ENCODE results near the gene GOSR1. TPM values are rescaled to one million over a fixed set of nuclear protein-coding genes. Genes with fewer than 3 reads are reported as not detected.
"Not testable (repeated sequence)": the region's sequence is repeated elsewhere in the genome, so short reads cannot be mapped to it uniquely, and the experiment has no call there.

GOSR1 gene
- total RNA-seq, 1 donor from 2014 or later = 47.5 TPM

DNA sequence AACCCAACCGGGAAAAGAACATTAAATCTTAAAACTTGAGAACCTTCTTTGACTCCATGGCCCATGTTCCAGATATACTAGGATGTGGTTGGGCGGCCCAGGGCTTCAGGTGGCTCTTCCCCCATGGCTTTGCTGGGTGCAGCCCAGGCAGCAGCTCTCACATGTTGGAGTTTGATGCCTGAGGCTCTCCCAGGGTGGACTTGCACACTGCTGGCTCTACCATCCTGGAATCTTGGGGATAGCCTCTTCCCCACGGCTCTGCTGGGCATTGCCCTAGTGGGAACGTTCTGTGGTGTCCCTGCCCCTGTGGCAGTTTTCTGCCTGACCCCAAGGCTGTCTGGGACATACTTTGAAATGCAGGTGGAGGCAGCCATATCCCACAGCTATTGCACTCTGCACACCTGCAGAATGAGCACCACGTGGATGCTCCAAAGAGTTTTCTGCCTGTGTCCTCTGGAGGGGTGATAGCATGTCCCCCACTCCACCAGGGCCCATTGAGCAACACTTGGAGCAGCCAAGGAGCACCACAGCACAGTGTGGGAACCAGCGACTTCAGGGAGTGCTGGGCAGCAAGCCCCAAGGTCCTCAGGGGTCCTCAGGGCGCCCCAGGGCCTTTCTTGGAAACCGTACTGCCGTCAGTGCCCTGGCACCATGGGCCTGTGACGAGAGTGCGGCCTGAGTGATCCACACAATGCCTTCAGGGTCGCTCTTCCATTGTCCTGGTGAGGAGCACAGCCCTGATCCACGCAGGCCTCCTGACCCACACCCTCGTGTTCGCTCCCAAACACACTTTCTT, 70.8 kb downstream of the GOSR1 start:
- no peaks in the 10 kb centered on the region for H3K27me3 Mint-ChIP-seq (ENCODE audit: low read depth)
- TF ChIP-seq, protein P1, sequence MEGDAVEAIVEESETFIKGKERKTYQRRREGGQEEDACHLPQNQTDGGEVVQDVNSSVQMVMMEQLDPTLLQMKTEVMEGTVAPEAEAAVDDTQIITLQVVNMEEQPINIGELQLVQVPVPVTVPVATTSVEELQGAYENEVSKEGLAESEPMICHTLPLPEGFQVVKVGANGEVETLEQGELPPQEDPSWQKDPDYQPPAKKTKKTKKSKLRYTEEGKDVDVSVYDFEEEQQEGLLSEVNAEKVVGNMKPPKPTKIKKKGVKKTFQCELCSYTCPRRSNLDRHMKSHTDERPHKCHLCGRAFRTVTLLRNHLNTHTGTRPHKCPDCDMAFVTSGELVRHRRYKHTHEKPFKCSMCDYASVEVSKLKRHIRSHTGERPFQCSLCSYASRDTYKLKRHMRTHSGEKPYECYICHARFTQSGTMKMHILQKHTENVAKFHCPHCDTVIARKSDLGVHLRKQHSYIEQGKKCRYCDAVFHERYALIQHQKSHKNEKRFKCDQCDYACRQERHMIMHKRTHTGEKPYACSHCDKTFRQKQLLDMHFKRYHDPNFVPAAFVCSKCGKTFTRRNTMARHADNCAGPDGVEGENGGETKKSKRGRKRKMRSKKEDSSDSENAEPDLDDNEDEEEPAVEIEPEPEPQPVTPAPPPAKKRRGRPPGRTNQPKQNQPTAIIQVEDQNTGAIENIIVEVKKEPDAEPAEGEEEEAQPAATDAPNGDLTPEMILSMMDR (IDR thresholded peaks at IDR 0.05) = no peak
- peak; percentile 67 for DNase-seq (ENCODE audit: low spot score)
- no peak overlapping the region for H3K4me3 Mint-ChIP-seq (ENCODE audit: unreplicated experiment)
- no peaks in the 10 kb centered on the region for H3K9me3 Mint-ChIP-seq (ENCODE audit: low read depth)
- peaks cover 3% of the 10 kb centered on the region for H3K4me1 Mint-ChIP-seq (ENCODE audit: low read depth)
- H3K36me3 Mint-ChIP-seq (ENCODE audit: low read depth) = no peaks in the 10 kb centered on the region
- H3K27ac Mint-ChIP-seq (ENCODE audit: unreplicated experiment) = no peak overlapping the region

DNA sequence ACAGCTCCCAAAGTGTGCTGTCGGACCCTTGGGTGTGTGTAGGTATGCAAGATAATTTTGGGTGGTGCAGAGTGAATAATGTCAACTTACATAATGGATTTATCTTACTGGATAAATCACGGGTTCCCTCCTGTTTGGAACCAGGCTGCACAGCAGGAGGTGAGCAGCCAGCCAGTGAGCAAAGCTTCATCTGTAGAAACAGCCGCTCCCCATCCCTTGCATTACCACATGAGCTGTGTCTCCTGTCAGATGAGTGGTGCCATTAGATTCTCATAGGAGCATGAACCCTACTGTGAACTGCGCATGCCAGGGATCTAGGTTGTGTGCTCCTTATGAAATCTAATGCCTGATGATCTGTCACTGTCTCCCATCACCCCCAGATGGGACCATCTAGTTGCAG, 72.0 kb downstream of the GOSR1 start:
- not testable (repeated sequence) for DNase-seq (ENCODE audit: low spot score); H3K36me3 Mint-ChIP-seq (ENCODE audit: low read depth); H3K27me3 Mint-ChIP-seq (ENCODE audit: low read depth); H3K4me1 Mint-ChIP-seq (ENCODE audit: low read depth); H3K9me3 Mint-ChIP-seq (ENCODE audit: low read depth); H3K27ac Mint-ChIP-seq (ENCODE audit: unreplicated experiment); H3K4me3 Mint-ChIP-seq (ENCODE audit: unreplicated experiment)

GRCh38 chr17:30549864-30550511, 72.8 kb downstream of the GOSR1 start:
- TF ChIP-seq, protein P1 (IDR thresholded peaks at IDR 0.05) = no peak
- Mint-ChIP-seq H3K36me3 (ENCODE audit: low read depth) (no peaks in the 10 kb centered on the region), H3K9me3 (ENCODE audit: low read depth) (no peaks in the 10 kb centered on the region), H3K4me1 (ENCODE audit: low read depth) (peaks cover 3% of the 10 kb centered on the region), H3K27me3 (ENCODE audit: low read depth) (no peaks in the 10 kb centered on the region), H3K27ac (ENCODE audit: unreplicated experiment) (no peak overlapping the region), H3K4me3 (ENCODE audit: unreplicated experiment) (no peak overlapping the region)
- peak; percentile 39 for DNase-seq (ENCODE audit: low spot score)

DNA sequence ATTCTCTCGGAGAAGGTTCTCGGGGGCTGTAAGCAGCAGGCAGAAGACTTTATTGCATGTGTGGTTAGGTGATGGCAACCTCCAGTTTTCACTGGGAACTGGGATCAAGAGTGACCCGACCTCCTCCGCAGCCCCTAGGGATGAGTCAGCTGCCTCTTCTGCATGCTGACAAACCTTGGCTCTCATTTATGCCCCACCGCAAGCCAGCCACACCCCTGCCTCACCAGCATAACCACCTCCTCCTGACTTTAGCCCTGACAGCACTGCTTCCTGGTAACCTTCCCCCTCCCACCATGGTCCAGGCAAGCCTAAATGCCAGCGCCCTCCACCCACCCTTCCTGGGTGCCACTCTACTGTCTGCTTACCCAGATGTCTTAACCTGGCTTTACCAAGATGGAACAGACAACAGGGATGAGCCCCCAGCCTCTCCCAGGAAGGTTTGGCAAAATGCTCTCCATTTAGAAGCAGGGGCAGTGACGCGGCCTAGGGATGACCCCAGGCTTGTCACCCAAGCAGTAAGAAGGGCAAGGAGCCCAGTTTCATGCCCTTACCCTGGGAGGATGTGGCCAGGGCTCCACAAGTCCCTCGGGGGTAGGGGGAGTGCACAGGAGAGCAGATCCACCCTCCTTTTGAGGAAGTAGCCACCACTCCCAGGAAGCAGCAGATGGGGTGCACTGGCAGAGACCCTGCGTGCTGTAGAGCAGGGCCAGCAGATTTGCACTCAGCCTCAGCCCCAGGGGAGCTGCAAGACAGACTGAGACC, 73.5 kb downstream of the GOSR1 start:
- Mint-ChIP-seq H3K36me3 (ENCODE audit: low read depth) (no peaks in the 10 kb centered on the region), H3K4me3 (ENCODE audit: unreplicated experiment) (no peak overlapping the region), H3K9me3 (ENCODE audit: low read depth) (no peaks in the 10 kb centered on the region), H3K4me1 (ENCODE audit: low read depth) (peaks cover 3% of the 10 kb centered on the region), H3K27ac (ENCODE audit: unreplicated experiment) (no peak overlapping the region), H3K27me3 (ENCODE audit: low read depth) (no peaks in the 10 kb centered on the region)
- TF ChIP-seq, protein P1 (IDR thresholded peaks at IDR 0.05) = no peak
- peak; percentile 53 for DNase-seq (ENCODE audit: low spot score)

GRCh38 chr17:30551274-30551995, 74.2 kb downstream of the GOSR1 start:
- H3K27me3 Mint-ChIP-seq (ENCODE audit: low read depth); H3K4me1 Mint-ChIP-seq (ENCODE audit: low read depth); H3K9me3 Mint-ChIP-seq (ENCODE audit: low read depth); H3K27ac Mint-ChIP-seq (ENCODE audit: unreplicated experiment); H3K36me3 Mint-ChIP-seq (ENCODE audit: low read depth); H3K4me3 Mint-ChIP-seq (ENCODE audit: unreplicated experiment): not testable (repeated sequence)
- DNase-seq (ENCODE audit: low spot score) = peak; percentile 42

DNA sequence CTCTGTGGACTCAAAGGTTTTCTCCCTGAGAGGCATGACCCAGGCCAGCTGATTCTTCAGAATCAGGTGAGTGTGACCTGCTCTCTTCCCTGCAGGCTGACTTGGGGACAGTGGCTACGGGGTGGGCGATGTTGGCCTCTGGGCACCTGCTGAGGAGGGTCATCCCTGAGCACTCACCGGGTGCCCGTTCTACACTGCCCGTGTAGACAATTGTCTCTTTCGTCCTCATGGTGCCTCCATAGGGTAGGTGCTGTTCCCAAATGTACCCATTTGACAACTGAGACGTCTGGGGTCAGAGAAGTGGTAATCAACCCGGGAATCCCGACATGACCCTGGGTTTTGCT, 74.8 kb downstream of the GOSR1 start:
- no peaks in the 10 kb centered on the region for H3K27me3 Mint-ChIP-seq (ENCODE audit: low read depth)
- DNase-seq (ENCODE audit: low spot score) = peak; percentile 49
- H3K27ac Mint-ChIP-seq (ENCODE audit: unreplicated experiment) = no peak overlapping the region
- no peaks in the 10 kb centered on the region for H3K36me3 Mint-ChIP-seq (ENCODE audit: low read depth)
- H3K4me1 Mint-ChIP-seq (ENCODE audit: low read depth) = peaks cover 3% of the 10 kb centered on the region
- H3K9me3 Mint-ChIP-seq (ENCODE audit: low read depth) = no peaks in the 10 kb centered on the region
- TF ChIP-seq, protein P1 (IDR thresholded peaks at IDR 0.05) = no peak
- H3K4me3 Mint-ChIP-seq (ENCODE audit: unreplicated experiment) = no peak overlapping the region

Measured in chondrocyte (in vitro differentiated cells).